ENCODE results near the gene FREM2.
A peak's percentile ranks its signal among the peaks of the same experiment; 100 is the strongest.

Gene FREM2, protein sequence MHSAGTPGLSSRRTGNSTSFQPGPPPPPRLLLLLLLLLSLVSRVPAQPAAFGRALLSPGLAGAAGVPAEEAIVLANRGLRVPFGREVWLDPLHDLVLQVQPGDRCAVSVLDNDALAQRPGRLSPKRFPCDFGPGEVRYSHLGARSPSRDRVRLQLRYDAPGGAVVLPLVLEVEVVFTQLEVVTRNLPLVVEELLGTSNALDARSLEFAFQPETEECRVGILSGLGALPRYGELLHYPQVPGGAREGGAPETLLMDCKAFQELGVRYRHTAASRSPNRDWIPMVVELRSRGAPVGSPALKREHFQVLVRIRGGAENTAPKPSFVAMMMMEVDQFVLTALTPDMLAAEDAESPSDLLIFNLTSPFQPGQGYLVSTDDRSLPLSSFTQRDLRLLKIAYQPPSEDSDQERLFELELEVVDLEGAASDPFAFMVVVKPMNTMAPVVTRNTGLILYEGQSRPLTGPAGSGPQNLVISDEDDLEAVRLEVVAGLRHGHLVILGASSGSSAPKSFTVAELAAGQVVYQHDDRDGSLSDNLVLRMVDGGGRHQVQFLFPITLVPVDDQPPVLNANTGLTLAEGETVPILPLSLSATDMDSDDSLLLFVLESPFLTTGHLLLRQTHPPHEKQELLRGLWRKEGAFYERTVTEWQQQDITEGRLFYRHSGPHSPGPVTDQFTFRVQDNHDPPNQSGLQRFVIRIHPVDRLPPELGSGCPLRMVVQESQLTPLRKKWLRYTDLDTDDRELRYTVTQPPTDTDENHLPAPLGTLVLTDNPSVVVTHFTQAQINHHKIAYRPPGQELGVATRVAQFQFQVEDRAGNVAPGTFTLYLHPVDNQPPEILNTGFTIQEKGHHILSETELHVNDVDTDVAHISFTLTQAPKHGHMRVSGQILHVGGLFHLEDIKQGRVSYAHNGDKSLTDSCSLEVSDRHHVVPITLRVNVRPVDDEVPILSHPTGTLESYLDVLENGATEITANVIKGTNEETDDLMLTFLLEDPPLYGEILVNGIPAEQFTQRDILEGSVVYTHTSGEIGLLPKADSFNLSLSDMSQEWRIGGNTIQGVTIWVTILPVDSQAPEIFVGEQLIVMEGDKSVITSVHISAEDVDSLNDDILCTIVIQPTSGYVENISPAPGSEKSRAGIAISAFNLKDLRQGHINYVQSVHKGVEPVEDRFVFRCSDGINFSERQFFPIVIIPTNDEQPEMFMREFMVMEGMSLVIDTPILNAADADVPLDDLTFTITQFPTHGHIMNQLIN (N-terminal part only)

DNA sequence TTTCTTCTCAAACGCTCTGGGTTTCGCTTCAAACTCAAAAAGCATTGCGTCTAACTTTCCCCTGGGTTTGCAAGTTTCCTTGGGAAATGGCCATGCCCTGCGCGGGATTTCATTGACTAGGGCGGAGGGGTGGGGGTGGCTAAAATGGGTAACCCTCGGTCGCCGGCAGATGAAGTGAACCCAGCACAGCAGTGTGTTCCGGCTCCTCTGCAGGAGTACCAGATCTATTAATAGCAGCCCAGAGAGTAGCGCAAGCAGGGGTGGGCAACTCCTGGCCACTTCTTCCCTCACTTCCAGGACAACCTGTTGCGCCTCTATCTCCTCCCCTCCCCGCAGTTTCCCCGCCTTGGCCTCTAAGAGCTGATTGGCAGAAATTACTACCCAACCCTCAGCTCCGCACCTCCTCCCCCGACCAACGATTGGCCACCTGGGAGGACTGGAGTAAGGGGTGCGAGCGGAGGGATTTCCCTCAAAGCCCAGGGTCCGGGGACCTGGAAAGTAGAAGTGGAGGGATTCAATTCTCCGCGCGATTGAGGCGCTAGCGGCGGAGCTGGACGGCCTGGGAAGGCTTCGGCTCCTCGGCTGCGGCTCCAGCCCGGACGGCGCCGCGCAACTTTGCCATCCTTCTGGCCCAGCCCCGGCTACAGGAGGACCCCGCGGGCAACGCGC lies at the start of gene FREM2:
FREM2 (plus strand) TSS at position 501 of the 669 bp plus-strand sequence. CDS start 268 bp downstream, outside the sequence.
- peak; percentile 88 for DNase-seq

- peak; percentile 39 for DNase-seq
These were observed 49.3 kb upstream of the FREM2 start for GRCh38 chr13:38637576-38637975.

DNA sequence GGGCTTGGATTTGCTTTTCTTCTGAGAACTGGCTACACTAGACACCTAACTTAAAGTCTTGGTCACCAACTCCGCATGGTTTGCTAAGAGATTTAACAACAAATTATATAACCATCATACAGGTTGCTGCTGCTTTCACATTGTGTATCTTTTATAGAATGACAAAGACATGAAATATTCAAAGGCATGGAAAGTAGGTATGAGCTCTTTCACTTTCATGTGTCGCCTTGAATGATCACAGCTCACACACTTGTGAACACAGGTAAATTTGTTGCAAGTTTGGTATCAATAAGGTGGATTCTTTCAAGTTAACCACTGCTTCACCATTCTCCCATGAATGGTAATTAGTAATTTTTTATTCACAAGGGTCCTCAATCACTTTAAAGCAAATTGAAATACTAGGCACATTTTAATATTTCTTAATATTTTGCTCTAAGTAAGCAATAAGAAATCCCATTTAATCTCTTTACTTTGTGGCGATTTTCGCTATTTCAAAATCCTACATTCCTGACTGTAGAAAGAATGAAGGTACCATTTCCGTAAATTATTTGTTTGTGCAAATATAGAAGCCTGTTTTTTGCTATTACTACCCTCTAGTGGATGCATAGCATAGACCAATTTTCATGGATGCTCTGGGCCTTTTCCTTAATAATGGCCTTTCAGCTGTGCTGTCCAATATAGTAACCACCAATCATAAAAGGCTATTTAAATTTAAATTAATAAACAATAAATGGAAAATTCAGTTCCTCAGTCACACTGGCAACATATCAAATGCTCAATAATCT lies 45.5 kb upstream of the FREM2 start:
- peak; percentile 27 for DNase-seq

DNA sequence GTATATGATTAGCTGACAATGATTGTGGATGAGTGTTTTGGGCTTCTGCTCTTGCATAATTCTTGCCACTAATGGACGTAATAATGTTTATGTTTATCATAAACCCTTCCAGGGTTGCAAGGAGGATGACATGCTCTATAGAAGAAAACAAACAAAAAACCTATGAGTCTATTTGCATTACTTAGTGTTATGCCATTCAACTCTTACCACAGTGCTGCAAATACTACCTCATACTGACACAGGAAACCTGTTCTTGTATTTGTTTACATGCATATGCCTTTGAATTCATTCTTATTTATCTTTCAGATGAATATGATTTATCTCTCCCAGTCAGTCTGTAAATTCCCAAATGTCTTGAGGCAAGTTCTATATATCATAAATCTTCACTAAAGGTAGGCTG lies 39.6 kb upstream of the FREM2 start:
- DNase-seq = no peak

- DNase-seq = no peak
These were observed 38.0 kb upstream of the FREM2 start for GRCh38 chr13:38648912-38649311.

DNA sequence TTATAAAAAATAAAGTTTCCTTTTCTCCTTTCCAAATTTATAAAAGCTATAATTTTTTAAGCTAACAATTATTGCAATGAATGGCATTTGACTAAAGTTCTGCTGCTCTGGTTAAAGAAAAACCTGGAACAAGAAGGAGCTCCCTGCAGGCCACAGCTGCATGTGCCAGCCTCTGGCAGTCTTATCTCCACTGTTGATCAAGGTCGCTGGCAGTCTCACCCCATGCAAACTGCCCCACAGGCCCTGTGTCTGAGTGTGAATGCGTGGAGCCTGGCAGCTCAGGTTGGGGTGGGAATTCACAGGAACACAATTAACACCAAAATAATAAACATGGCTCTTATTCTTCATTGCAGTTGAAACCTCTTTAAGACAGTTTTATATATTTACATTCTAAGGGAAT lies 30.2 kb upstream of the FREM2 start:
- DNase-seq = no peak

- no peak for DNase-seq
These were observed 29.7 kb upstream of the FREM2 start for GRCh38 chr13:38657191-38657590.

DNA sequence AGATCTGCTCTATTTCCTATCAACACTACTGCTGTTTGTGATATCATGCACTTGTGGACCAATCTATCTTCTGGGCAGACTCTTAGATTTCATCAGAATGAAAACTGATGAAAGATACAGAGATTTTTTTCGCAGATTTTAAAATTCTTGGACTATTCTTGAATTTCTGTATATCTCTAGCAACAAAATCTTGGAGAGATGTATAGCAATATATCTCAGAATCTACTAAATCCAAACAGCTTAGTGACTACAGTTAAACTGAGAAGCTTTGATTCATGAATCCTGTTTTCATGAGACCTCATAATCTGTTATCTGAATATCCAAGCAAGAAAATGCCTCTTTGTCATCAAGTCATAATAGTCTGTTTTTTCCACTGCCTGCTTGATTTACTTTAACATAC lies 28.0 kb upstream of the FREM2 start:
- no peak for DNase-seq

DNA sequence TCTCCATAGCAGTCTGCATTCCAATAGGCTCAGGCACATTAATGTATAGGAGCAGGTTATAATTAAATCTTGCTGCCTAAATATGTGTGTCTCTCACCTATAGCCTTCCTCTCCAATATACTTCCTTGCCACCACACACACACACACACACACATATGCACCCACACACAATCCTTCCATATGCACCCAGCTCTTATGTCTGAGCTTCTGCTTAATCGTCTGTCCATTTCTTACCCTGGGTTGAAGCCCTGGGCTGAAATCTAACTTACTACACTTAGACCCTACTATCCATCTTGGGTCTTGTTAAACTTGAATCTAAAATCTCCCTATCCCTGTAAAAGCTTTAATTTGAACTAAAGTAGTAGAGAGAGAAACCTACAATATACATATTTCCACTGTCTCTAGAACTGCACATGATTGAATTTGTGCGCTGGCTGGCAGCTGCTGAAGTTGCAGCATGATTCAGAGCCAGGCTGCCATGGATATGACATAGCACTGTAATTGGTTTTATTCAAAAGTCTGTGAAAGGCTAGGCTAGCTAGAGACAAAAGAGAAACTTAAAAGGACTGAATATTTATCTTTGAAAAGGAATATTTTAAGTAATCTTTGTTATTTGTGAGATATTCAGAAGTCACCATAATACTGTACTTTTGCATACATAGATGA lies 25.7 kb upstream of the FREM2 start:
- DNase-seq = no peak

GRCh38 chr13:38662362-38662761 lies 24.5 kb upstream of the FREM2 start:
- no peak for DNase-seq

DNA sequence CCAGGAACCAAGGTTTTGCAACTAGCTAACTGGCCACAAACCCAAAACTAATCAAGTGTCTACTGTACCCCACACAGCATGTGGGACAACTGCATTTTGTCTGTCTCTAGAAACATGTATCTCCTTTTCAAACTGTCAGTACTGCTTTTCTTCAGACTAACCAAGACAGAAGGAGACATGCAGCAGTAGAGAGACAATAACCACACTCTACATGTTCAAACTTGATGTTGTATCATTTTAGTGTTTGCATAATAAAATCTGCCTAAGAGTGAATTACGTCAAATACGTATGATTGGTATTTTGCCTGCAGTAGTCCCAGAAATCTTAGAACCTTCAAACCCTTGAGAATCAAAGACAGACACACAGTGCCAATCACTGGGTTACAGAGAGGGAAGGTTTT lies 22.0 kb upstream of the FREM2 start:
- no peak for DNase-seq

DNA sequence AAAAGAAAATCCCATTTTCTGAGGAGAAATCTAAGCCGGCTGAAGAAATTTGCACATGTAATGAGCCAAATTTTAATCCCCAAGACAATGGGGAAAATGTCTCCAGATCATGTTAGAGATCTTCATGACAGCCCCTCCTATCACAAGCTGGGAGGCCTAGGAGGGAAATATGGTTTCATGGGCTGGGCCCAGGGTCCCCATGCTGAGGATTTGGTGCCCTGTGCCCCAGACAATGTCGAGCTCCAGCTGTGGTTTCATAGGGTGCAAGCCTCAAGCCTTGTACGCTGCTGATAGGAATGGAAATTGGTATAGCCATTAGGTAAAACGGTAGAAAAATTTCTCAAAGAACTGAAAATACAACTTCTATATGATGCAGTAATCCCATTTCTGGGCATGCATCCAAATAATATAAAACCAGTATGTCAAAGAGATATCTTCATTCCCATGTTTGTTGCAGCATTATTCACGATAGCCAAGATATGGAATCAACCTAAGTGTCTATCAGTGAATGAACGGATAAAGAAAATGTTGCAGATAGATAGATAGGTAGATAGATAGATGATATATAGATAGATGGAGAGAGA lies 19.3 kb upstream of the FREM2 start:
- no peak for DNase-seq

DNA sequence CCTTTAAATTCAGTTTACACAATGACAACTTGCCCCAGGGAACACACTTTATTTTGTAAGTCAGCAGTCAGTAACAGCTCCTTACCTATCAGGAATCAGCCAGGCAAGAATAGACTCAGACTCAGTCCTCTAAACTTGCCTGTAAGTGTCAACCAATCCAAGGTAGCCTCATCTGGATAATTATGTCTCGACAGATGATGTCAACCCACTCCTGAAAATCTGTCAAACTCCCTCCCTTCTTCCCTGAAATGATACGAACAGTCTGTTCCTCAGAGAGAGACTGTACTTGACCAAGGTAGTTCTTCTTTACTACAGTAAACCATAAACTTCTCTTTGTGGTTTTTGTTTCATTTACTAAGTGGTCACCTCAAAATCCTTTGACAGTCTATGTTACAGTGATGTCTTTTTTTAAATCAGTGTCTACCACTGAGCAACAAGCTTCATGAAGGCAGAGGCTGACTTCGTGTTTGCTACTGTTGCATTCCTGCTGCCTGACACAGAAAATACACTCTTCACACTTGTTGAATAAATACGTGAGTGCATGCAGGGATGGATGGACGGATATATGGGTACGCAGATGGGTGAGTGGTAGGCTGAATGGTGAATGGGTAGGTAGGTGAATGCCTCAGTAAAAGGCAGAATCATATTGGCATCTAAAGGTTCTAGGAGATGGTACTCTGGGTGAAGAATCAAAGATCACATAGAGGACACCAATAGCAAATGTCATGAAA lies 17.5 kb upstream of the FREM2 start:
- DNase-seq = no peak

DNA sequence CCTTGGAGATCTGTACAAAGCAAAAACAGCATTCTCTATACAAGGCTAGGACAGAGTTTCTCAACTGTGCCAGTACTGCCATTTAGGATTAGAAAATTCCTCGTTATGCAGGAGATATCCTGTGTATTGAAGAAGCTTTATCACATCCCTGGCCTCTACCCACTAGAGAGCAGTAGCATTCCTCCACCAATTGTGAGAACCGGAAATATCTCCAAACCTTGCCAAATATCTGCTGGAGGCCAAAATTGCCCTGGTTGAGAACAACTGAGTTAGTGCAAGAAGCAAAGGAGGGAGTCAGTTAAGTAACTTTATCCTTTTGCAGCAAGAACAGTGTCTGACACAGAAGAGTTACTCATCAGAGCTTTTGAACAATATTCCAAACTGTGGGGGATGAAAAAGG lies 16.2 kb upstream of the FREM2 start:
- DNase-seq = no peak

GRCh38 chr13:38671980-38672379 lies 14.9 kb upstream of the FREM2 start:
- DNase-seq = no peak

DNA sequence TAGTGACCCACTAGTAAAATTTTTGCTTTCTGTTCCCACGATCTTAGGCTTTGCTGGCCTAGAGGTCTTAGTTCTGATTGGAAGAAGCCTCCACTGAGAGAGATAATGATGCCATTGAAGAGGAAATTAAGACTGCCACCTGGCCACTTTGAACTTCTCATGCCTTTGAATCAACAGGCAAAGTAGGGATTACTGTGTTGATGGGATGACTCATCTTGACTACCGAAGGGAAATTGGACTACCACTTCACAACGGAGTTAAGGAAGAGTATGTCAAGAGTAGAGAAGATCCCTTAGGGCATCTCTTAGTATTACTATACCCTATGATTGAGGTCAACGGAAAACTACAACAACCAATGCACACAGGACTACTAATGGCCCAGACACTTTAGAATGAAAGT lies 12.7 kb upstream of the FREM2 start:
- peak; percentile 47 for DNase-seq

- no peak for DNase-seq
These were observed 6.0 kb upstream of the FREM2 start for GRCh38 chr13:38680912-38681311.

DNA sequence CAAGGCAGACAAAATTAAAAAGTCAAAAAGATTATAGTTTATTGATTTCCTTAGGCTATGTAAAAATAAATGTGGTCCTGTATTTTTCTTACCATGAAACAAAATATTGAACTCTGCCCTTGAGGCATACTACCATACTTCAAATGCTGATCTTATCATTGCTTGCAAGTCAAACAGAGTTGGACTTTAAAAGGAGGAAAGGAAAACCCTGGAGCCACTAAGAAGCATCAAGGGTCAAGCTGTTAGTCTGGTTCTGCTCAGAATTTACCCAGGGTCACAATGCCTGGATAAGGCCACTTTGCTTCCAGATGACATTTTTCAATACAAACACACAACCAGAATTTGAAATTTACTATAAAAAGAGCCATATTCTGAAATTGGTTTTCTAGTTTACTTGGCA lies 2.2 kb upstream of the FREM2 start:
- no peak for DNase-seq

DNA sequence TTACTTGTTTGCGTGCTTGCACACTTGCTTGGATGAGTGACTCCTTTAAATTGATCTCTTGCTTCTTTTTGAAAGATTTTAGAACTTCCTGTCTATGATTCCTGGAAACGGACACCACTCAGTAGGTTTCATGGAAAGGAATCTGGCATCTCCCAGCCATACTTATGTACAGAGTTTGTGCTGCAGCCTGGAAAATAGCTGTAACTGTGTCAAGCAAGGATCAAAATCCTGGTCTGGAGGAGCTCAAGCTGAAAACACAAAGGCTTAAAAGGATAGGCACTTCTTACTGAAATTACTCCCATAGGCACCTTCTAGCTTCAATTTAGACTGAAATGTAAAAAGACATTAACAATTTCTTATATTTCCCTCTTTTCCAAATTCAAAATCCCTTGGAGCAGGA lies 1.4 kb upstream of the FREM2 start:
- DNase-seq = no peak

DNA sequence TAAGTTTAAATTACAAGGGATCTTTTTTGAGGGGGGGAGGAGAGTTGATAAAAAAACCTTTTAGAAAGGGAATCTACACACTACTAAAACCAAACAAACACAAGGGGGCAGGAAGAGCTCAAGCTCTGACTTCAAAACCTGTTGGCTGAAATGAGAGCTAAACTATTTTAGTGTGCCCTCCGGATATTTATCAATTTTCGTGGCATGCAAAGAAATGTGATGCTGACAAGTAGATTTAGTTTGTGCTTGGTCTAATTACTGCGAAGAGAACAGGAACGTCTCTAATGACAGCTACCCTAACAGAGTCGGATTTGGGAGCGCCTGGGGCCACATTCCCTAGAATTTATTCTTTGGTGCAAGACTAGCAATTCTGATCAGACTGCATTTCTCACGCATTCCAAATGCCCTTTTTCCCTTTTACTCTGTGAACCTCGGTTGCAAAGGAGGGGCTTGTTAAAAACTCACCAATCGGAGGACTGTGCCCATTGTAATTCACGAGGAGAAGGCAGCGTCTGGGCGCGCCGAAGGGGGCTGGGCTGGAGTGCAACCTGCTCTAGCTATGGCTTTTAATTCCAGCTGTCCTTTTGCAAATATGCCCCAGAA lies 802 bp upstream of the FREM2 start:
- DNase-seq = peak; percentile 50
